ENCODE results near the gene IRF2BPL. TPM values are rescaled to one million over a fixed set of nuclear protein-coding genes. Genes with fewer than 3 reads are reported as not detected.

The IRF2BPL gene
- total and polyA plus RNA-seq, 2 of the 8 experiments (the other 6 are each of a cell fraction or from before 2014, with no cell fraction given), result 18.8 to 57.0 TPM

GRCh38 chr14:77051116-77051515 is 22.6 kb upstream of the IRF2BPL start (continued):
- TF ChIP-seq CBX5 (IDR thresholded peaks at IDR 0.05; ENCODE audit: low read depth, low read length) (no peak), YY1 (IDR thresholded peaks at IDR 0.05; ENCODE audit: low read depth, low read length) (no peak), BACH1 (IDR thresholded peaks at IDR 0.05; ENCODE audit: low read length) (no peak), TAF7 (optimal IDR thresholded peaks at IDR 0.05; ENCODE audit: borderline replicate concordance, low read depth, low read length) (no peak), CHD1 (IDR thresholded peaks at IDR 0.05; ENCODE audit: low read depth, low read length) (no peak), EP300 (IDR thresholded peaks at IDR 0.05; ENCODE audit: borderline replicate concordance in 1 of 2, low read depth in 2 of 2, low read length in 2 of 2) (no peak)
